ENCODE data around the gene EGFL8. TPM values are rescaled to one million over a fixed set of nuclear protein-coding genes. Genes with fewer than 3 reads are reported as not detected.

EGFL8 gene
- total and polyA plus RNA-seq, 4 donors: 1.8 to 8.2 (median 1.9) TPM

- H3K27me3 ChIP-seq (ENCODE audit: control insufficient read depth in 4 of 4, insufficient read depth in 4 of 4, low read length in 3 of 4): no peaks in the 10 kb centered on the region
- TF ChIP-seq CTCF (IDR thresholded peaks at IDR 0.05; ENCODE audit: low read depth, low read length, missing input control) (no peak), YY1 (IDR thresholded peaks at IDR 0.05) (no peak), JUND (IDR thresholded peaks at IDR 0.05) (no peak), HNF4A (conservative IDR thresholded peaks at IDR 0.05) (no peak), NR2F2 (IDR thresholded peaks at IDR 0.05) (no peak), REST (IDR thresholded peaks at IDR 0.05) (no peak), SP1 (IDR thresholded peaks at IDR 0.05) (no peak), ZBTB33 (IDR thresholded peaks at IDR 0.05) (no peak), EGR1 (IDR thresholded peaks at IDR 0.05; ENCODE audit: low read depth in 2 of 2) (no peak)
- no peaks in the 10 kb centered on the region for H3K36me3 ChIP-seq (ENCODE audit: control insufficient read depth in 4 of 4, insufficient read depth in 3 of 4, low read depth in 1 of 4, low read length in 3 of 4)
- peaks cover 0 to 5% (median 0%) of the 10 kb centered on the region in 4 donors for H3K4me1 ChIP-seq (ENCODE audit: control insufficient read depth in 4 of 4, insufficient read depth in 4 of 4, low read length in 3 of 4)
- H3K9ac ChIP-seq (ENCODE audit: low read depth in 1 of 2, low read length in 2 of 2): no peak overlapping the region
- H3K9me3 ChIP-seq (ENCODE audit: control insufficient read depth in 4 of 4, low read length in 3 of 4): no peaks in the 10 kb centered on the region
- DNase-seq (ENCODE audit: low spot score): no peak
- no peak overlapping the region for H3K27ac ChIP-seq (ENCODE audit: low read depth in 1 of 2, low read length in 2 of 2)
- H3K4me3 ChIP-seq (ENCODE audit: low read depth in 1 of 3, low read length in 3 of 3): no peak overlapping the region
These were observed 26.9 kb upstream of the EGFL8 start for GRCh38 chr6:32137454-32137853.

- Histone ChIP-seq H3K27me3 (ENCODE audit: control insufficient read depth in 4 of 4, insufficient read depth in 4 of 4, low read length in 3 of 4) (no peaks in the 10 kb centered on the region), H3K9me3 (ENCODE audit: control insufficient read depth in 4 of 4, low read length in 3 of 4) (no peaks in the 10 kb centered on the region), H3K27ac (ENCODE audit: low read depth in 1 of 2, low read length in 2 of 2) (no peak overlapping the region), H3K4me1 (ENCODE audit: control insufficient read depth in 4 of 4, insufficient read depth in 4 of 4, low read length in 3 of 4) (peaks cover 0 to 5% (median 0%) of the 10 kb centered on the region in 4 donors), H3K36me3 (ENCODE audit: control insufficient read depth in 4 of 4, insufficient read depth in 3 of 4, low read depth in 1 of 4, low read length in 3 of 4) (no peaks in the 10 kb centered on the region), H3K4me3 (ENCODE audit: low read depth in 1 of 3, low read length in 3 of 3) (no peak overlapping the region), H3K9ac (ENCODE audit: low read depth in 1 of 2, low read length in 2 of 2) (no peak overlapping the region)
- 81% methylated on average over 5 of the region's 5 CpGs for WGBS
- DNase-seq (ENCODE audit: low spot score): no peak
- TF ChIP-seq HNF4G (IDR thresholded peaks at IDR 0.05) (no peak), RAD21 (IDR thresholded peaks at IDR 0.05) (no peak), FOXA2 (IDR thresholded peaks at IDR 0.05) (no peak), NR2F2 (IDR thresholded peaks at IDR 0.05) (no peak), RXRA (IDR thresholded peaks at IDR 0.05) (no peak), YY1 (IDR thresholded peaks at IDR 0.05) (no peak), ATF3 (IDR thresholded peaks at IDR 0.05) (no peak), SP1 (IDR thresholded peaks at IDR 0.05) (no peak), TAF1 (conservative IDR thresholded peaks at IDR 0.05) (no peak), GABPA (IDR thresholded peaks at IDR 0.05 in 1 of 2, conservative IDR thresholded peaks at IDR 0.05 in 1 of 2) (no peak)
These were observed 24.8 kb upstream of the EGFL8 start for GRCh38 chr6:32139590-32139989.
